Stimulated activated CD4-positive, alpha-beta T cell treated with anti-CD3 and anti-CD28 coated beads, Interleukin-4, amount 100 ng/mL, for 1 hour (primary cell): ENCODE data around the gene GM2A.
"Not testable (repeated sequence)": the region's sequence is repeated elsewhere in the genome, so short reads cannot be mapped to it uniquely, and the experiment has no call there.

ENCODE experiments used
- DNase-seq: peaks from one replicate; pipeline ENCODE4 v3.0.0-alpha.2; 2020

GM2A gene

DNA sequence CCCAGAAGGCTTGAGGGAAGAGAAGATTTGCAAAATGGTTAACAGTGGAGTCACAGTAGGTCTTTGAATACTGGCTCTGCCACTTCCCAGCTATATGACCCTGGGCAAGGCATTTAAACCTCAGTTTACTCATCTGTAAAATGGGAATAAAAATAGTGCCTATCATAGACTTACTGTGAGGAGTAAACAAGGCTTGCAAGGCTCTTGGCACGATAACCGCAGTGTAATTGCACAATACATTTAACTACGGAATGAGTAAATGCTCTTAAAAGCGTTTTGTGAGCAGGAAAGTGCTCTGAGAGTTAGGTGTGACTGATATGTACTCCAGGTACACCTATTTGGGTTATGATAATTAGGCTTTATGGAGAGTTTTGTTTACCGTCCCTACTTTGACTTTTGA is 42.2 kb downstream of the GM2A start:
- no peak for DNase-seq

DNA sequence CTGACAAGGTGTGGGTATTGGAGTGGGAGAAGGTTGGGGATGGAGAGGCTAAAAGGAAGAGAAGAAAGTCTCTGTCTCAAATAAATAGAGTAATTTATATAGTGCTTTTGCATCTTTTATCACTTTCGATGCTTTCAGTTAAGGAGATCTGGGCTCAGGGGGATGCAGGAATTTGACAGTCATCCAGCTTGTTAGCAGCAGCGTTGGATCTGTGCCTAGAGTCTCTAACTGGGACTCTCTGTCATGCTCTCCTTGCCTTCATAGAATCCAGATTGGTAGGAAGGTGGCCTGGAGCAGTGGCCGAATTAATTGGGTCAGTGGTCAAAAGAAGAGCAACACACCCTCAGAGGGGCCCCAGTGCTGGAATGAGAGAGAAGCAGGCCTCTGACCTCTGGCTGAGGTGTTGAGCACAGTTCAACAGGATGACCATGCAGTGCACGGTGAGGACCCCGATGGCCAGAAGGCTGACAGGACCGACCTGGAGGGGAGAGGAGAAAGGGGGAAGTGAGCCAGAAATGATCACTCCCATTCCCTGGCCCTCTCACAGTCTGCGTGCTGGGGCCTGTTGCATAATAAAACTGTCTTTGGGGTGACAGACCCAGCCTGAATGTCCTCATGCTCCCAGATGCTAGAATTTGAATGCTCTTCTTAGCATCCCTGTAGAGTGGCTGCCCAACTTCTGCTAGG is 42.9 kb downstream of the GM2A start:
- no peak for DNase-seq

DNA sequence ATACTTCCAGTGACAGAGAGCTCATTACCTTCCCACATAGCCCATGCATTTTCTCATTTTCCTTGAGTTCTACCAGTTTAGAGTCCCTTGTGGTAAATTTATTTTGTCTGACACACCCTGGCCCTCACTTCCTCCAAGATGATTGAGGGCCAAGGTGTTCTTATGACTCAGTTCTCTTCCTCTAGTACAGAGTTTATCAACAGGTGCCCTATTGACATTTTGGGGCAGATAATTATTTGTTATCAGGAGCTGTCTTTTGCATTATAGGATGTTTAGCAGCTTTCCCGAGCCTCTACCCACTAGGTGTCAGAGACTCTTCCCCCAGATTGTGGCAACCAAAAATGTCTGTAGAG is 43.5 kb downstream of the GM2A start:
- DNase-seq: no peak

DNA sequence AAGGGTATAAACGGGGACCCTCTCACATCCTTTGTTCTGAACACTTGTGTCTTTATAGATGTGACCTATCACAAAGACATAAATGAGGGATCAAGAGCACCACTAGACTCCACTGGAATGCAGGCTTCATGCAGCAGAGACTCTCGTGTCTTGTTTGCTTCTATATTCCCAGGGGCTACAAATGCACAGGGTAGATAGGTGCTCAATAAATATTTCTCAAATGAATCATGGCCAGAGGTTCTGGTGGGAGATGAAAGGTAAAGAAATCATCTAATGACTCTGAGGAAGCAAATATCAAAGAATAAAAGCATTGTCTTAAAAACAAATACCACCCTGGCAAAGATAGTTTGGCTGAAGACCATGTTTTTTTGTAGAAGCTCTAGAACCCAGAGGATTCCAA is 44.0 kb downstream of the GM2A start:
- DNase-seq: no peak

DNA sequence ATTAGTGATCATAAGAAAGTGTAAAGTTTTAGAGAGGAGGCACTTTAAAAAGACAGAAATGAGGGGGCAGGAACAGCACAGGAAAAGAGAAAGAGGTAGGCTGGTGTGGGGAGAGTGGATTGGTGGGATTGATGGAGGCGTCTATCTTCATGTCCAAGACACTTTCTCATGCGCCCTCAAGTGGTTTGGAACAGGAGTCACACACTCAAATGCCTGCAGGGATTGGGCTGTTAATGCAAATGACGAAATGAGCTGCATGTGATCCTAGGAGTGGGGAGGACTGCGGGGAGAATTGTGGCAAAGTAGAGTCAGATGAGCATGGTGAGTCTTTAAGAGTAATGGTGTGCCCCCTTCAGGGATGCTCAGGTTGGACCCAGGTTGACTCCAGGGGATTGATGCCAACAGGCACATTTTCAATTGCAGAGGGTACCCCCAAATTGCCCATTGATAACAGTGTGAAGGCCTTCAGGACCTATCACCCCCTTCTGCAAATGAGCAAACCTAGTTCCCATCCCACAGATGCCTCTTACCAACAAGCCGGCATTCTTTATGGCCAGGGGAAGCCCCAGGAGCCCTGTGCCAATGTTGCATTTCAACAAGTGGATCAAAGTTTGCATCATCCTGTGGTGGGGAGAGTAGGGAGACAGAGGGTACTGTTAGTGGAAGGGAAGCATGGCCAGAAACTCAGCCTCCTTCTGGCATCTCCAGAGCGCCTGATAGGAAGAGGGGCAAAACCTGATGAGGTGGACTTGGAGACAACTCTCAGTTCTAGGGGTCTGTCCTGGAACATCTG is 45.3 kb downstream of the GM2A start:
- no peak for DNase-seq

DNA sequence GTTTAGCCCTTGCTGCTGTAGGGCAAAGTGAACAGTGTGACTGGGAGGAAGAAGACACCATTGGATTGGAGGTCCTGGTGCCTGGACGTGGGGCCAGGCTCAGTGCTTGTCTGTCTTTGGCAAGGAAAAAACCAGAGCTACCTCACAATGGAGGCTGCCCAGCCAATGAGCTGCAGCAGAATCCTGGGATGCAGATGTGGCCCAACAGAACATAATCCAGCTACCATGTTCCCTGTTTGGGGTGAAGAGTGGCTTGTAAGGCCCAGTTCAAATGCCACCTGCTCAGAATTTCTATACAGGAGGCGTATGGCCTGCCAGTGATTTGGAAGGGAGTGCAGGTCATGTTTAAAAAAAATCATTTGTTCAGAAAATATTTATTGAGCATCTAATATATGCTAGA is 50.7 kb downstream of the GM2A start, which contains the start of gene SLC36A3:
Gene SLC36A3, minus strand, starts transcription at position 101 of the 400 bp plus-strand sequence. CDS start 412 bp downstream, outside the sequence.
- DNase-seq: no peak

DNA sequence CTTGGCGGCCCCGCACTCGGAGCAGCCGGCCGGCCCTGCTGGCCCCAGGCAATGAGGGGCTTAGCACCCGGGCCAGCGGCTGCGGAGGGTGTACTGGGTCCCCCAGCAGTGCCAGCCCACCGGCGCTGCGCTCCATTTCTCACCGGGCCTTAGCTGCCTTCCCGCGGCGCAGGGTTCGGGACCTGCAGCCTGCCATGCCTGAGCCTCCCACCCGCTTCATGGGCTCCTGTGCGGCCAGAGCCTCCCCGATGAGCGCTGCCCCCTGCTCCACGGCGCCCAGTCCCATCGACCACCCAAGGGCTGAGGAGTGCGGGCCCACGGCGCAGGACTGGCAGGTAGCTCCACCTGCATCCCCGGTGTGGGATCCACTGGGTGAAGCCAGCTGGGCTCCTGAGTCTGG is 56.3 kb downstream of the GM2A start:
- not testable (repeated sequence) for DNase-seq

DNA sequence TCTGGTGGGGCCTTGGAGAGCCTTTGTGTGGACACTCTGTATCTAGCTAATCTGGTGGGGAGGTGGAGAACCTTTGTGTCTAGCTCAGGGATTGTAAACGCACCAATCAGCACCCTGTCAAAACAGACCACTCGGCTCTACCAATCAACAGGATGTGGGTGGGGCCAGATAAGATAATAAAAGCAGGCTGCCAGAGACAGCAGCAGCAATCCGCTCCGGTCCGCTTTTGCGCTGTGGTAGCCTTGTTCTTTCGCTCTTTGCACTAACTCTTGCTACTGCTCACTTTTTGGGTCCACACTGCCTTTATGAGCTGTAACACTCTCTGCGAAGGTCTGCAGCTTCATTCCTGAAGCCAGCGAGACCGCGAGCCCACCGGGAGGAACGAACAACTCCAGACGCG is 56.8 kb downstream of the GM2A start:
- DNase-seq: not testable (repeated sequence)

DNA sequence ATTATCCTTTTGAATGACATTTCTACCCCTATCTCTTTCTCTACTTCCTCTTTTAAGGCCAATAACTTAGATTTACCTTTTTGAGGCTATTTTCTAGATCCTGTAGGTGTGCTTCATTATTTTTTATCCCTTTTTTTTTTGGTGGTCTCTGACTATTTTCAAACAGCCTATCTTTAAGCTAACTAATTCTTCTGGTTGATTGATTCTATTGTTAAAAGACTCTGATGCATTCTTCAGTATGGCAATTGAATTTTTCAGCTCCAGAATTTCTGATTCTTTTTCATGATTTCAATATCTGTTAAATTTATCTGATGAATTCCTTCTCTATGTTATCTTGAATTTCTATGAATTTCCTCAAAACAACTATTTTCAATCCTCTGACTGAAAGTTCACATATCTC is 57.9 kb downstream of the GM2A start:
- no peak for DNase-seq

DNA sequence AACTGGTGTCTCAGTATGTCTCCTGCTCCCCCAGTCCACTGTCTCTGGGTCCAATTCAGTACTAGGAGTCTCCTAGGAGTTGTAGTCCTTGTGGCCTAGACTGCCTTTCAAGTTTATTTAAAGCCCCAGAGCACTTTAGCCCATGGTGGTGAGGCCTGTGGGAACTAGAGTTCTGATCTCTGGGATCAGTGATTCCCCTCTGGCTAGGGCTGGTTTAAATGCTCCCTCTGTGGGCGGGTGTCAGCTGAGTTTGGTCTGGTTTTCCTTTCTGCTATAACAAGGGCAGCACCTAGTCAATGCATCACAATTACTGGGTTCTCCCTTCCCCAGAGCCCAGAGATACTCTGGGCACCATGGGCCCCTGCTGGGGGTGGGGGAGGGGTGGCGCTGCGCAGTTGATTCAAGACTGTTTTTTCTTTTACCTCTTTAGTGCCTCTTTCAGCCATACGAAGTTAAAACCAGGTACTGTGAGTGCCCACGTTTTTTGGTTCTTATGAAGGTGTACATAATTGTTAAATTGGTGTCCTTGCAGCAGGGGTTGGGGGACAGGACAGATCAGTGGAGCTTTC is 59.9 kb downstream of the GM2A start:
- DNase-seq: no peak

DNA sequence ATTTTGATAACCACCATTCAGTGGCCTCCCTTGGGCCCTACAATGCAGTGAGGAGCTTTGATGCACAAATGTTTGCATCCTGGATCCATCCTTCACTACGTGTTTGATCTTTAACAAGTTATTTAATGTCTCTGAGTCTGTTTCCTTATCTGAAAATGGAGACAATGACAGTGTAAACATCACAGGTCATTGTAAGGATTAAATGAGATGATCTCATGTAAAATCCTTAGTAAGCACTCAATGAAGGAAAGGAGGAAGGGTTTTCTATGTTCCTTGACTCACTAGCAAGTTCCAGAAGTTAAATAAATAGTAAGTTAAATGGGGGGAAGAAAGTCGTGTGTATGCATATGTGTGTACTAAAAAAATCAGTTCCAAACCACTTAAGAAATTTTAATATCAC is 60.4 kb downstream of the GM2A start:
- no peak for DNase-seq

DNA sequence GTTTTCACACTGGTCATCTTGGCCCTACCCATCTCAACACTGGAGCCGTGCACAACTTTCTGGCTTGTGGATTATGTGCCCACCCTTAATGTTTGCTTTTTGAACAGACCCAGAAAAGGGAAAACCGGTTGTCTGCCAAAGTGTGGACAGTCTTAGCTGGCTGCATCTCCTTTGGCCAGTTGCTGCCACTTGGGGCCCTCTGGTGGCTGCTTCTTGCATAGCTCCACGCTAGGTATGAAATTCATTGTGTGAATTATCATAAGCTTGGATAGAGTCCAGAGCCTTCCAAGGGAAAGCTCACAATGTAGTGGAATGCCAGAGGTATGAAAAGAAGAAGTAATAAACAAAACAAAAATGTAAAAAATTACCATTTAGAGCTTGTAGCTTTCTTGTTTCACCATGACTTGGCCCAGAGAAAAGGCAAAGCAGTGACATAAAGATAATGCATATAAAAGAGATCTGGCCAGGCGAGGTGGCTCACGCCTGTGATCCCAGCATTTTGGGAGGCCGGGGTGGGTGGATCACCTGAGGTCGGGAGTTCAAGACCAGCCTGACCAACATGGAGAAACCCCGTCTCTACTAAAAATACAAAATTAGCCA is 63.1 kb downstream of the GM2A start:
- DNase-seq: peak; percentile 49

DNA sequence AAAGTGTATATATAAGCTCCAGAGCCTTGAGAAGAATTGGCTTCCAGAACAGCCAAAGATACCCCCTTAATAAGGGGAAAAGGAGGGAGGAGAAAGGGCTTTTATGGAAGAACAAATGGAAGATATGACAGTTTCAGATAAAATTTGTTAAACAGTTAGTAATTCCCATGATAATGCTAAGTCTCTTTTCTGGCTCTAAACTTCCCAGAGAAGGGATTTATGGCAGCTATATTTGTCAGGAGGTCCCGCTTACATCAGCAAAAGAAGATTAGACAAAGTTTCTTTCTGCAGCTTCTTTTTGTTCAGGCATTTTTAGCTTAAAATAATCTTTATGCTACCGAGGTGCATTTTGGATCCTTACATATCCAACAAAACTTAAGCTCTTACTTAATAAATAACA is 64.9 kb downstream of the GM2A start:
- DNase-seq: no peak

DNA sequence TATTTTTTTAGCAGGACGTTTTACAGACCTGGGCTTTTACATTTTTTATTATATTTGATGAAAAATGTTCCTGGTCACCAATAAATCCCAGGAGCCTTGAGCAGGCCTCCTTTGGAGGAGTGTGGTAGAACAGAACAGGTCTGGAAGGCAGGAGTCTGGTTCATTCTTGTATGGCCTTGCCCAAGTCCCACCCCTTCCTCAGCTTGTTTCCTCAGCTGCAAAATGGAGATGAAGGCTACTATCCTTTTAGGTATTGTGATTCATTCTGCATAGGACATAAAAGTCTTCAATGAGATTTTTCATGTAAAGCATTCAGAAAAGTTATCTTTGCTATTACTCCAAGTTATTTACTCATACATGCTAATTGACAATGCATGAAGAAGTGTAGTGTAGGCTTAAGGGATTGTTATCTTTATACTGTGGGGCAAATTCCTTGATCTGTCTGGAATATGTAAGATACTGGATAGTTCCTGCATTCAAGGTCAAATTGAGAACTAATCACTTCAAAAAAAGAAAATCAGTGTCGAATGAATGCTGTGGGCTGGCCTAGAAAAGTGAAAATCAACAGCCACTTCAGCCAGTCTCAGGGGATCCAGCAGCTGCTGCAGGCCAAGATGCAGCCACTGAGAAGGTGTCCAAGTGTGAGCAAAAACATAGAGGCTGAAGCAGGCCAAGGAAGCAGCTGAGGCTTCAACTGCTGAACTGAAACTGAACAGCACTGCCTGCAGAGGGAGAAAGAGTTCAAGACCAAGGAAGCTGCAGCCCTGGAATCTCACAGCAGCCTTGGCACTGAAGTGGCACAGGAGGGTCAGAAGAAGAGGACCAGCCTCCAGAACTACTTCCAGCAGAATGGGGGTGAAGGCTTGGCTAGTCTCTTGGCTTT is 66.1 kb downstream of the GM2A start:
- DNase-seq: no peak
